Measurements from ENCODE around the gene LMBR1L. TPM values are rescaled to one million over a fixed set of nuclear protein-coding genes. Genes with fewer than 3 reads are reported as not detected.

Gene LMBR1L
- total RNA-seq, 1 experiment from 2014 or later = 47.2 TPM

- BruUV-seq (replicated peaks) = no TSS peak
- POLR2A ChIA-PET (ENCODE audit: low non-redundant PET) = no interaction called here
- no peaks in the 10 kb centered on the region for H3K9me3 ChIP-seq (ENCODE audit: low read depth, low read length, poor library complexity, severe bottlenecking)
- intact Hi-C loops (cut with micrococcal nuclease; ENCODE audit: unreplicated experiment) = no loop called here
- H3K27me3 ChIP-seq (replicated peaks; ENCODE audit: insufficient read depth, low read depth, low read length, poor library complexity) = peaks cover 30% of the 10 kb centered on the region
- DNase-seq (ENCODE audit: low spot score) = no peak
- H3K36me3 ChIP-seq (ENCODE audit: insufficient read depth, low read length, poor library complexity, severe bottlenecking) = peaks cover 23% of the 10 kb centered on the region
- TF ChIP-seq CTCF (conservative IDR thresholded peaks at IDR 0.05; ENCODE audit: low read depth, low read length) (no peak), EZH2 (IDR thresholded peaks at IDR 0.05; ENCODE audit: borderline replicate concordance, low read depth, low read length, poor library complexity, severe bottlenecking) (no peak)
- CTCF ChIA-PET = interaction anchor here (1.0 to 2.2 kb wide), 5 partner anchors 8 to 33 kb away, joined by 3 to 19 read pairs (median 5); partner anchors contain the start of gene LMBR1L
- no peaks in the 10 kb centered on the region for H3K4me1 ChIP-seq (ENCODE audit: insufficient read depth, low read length, poor library complexity, severe bottlenecking)
- no peak overlapping the region for H3K4me3 ChIP-seq (ENCODE audit: low read depth, low read length, poor library complexity, severe bottlenecking)
- H3K27ac ChIP-seq (ENCODE audit: low read depth, low read length, poor library complexity, severe bottlenecking) = no peak overlapping the region
Measured at GRCh38 chr12:49097381-49097780, 13.3 kb downstream of the LMBR1L start.

GRCh38 chr12:49094975-49095365 lies 15.7 kb downstream of the LMBR1L start:
- no peak overlapping the region for H3K27ac ChIP-seq (ENCODE audit: low read depth, low read length, poor library complexity, severe bottlenecking)
- no peak overlapping the region for H3K4me3 ChIP-seq (ENCODE audit: low read depth, low read length, poor library complexity, severe bottlenecking)
- TF ChIP-seq EZH2 (IDR thresholded peaks at IDR 0.05; ENCODE audit: borderline replicate concordance, low read depth, low read length, poor library complexity, severe bottlenecking) (no peak), CTCF (conservative IDR thresholded peaks at IDR 0.05; ENCODE audit: low read depth, low read length) (no peak)
- peaks cover 8% of the 10 kb centered on the region for H3K36me3 ChIP-seq (ENCODE audit: insufficient read depth, low read length, poor library complexity, severe bottlenecking)
- no peak for DNase-seq (ENCODE audit: low spot score)
- H3K4me1 ChIP-seq (ENCODE audit: insufficient read depth, low read length, poor library complexity, severe bottlenecking) = peaks cover 8% of the 10 kb centered on the region
- H3K9me3 ChIP-seq (ENCODE audit: low read depth, low read length, poor library complexity, severe bottlenecking) = no peaks in the 10 kb centered on the region
- no TSS peak for BruUV-seq (replicated peaks)
- H3K27me3 ChIP-seq (replicated peaks; ENCODE audit: insufficient read depth, low read depth, low read length, poor library complexity) = peaks cover 54% of the 10 kb centered on the region
- intact Hi-C loops (cut with micrococcal nuclease; ENCODE audit: unreplicated experiment) = no loop called here
- POLR2A ChIA-PET (ENCODE audit: low non-redundant PET) = no interaction called here
- CTCF ChIA-PET = no interaction called here

GRCh38 chr12:49094160-49094974 lies 16.3 kb downstream of the LMBR1L start, which contains the start of gene DHH:
Gene DHH (minus strand): TSS chr12:49094801. CDS start chr12:49094512, 289 bp downstream.
- no peak for DNase-seq (ENCODE audit: low spot score)
- no TSS peak for BruUV-seq (replicated peaks)
- H3K27ac ChIP-seq (ENCODE audit: low read depth, low read length, poor library complexity, severe bottlenecking) = no peak within 1 kb of the TSS
- no peaks in the 10 kb centered on the region for H3K9me3 ChIP-seq (ENCODE audit: low read depth, low read length, poor library complexity, severe bottlenecking)
- ChIA-PET CTCF (interaction anchor here (1.5 kb wide), 1 partner anchor 30 kb away, joined by 5 read pairs; no protein-coding TSS in a partner anchor), POLR2A (ENCODE audit: low non-redundant PET) (no interaction called here)
- TF ChIP-seq CTCF (conservative IDR thresholded peaks at IDR 0.05; ENCODE audit: low read depth, low read length) = no peak
- peak; percentile 81 for TF ChIP-seq EZH2 (IDR thresholded peaks at IDR 0.05; ENCODE audit: borderline replicate concordance, low read depth, low read length, poor library complexity, severe bottlenecking)
- H3K36me3 ChIP-seq (ENCODE audit: insufficient read depth, low read length, poor library complexity, severe bottlenecking) = peaks cover 5% of the 10 kb centered on the region
- peak within 1 kb of the TSS; percentile 10 for H3K4me3 ChIP-seq (ENCODE audit: low read depth, low read length, poor library complexity, severe bottlenecking)
- intact Hi-C loops (cut with micrococcal nuclease; ENCODE audit: unreplicated experiment) = no loop called here
- peaks cover 61% of the 10 kb centered on the region for H3K27me3 ChIP-seq (replicated peaks; ENCODE audit: insufficient read depth, low read depth, low read length, poor library complexity)
- peaks cover 9% of the 10 kb centered on the region for H3K4me1 ChIP-seq (ENCODE audit: insufficient read depth, low read length, poor library complexity, severe bottlenecking)

All from A673 (cell line).